ENCODE data around the gene FLAD1.

FLAD1 gene

DNA sequence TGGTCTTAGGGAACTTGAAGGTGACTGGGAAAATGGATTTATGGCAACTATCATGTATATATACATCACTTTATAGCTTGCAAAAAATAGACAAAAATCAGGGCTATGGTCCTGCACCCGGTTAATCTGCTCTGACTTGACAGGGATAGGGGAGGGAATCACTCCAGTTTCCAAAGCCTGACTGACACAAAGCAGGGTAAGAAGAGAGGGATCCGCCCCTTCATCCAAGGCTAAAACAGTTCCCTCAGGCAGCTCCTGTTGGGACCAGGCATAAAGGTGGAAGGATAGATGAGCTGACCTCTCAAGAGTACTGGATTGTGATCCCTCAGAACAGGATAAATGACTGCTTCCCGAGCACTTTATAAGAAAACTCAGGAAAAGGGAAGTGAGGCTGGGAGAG lies 28.6 kb upstream of the FLAD1 start:
- Histone ChIP-seq H3K9ac (ENCODE audit: low read depth, low read length) (no peak overlapping the region), H3K36me3 (ENCODE audit: control insufficient read depth, insufficient read depth, low read length) (peaks cover 22% of the 10 kb centered on the region), H3K4me3 (ENCODE audit: low read depth, low read length) (0 out of 2 replicates have a peak overlapping the region, but pooled peaks have one; percentile 72), H3K9me3 (ENCODE audit: control insufficient read depth, insufficient read depth, low read length) (no peaks in the 10 kb centered on the region), H3K4me1 (ENCODE audit: control insufficient read depth, insufficient read depth, low read length) (peaks cover 22% of the 10 kb centered on the region), H3K27me3 (ENCODE audit: control insufficient read depth, insufficient read depth, low read length) (no peaks in the 10 kb centered on the region), H3K27ac (ENCODE audit: low read depth, low read length) (peak overlapping the region; percentile 94)

DNA sequence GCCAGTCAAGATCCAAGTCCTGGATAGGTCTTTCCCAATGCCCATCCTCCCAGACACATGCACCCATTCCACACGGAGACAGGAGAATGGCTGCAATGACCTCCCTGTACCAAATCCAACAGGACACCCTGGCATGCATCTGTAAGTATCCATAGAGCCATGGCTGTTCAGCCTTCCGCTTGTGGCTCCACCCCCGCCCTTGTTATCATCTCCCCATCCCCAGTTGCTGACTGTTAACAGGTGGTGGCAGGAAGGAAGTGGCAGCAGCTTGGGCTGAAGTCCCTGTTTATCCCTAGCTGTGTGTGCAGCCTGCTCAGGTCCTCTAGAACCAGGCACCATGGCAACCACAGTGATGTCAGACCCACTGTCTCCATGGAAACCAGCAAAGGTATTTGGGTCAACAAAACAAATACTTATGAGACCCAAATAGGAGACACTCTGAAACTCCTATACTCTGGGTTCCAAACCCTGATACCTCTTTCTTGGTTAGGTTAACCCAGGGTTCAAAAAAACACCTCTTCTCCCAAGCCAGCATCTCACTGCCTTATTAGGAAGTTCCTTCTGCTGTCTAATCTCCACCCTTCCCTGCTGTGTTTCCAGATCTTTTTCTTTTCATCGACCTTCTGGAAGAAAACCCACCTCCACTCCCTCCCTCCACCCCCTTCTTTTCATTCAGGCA lies 28.0 kb upstream of the FLAD1 start:
- Histone ChIP-seq H3K27ac (ENCODE audit: low read depth, low read length) (peak overlapping the region; percentile 94), H3K9me3 (ENCODE audit: control insufficient read depth, insufficient read depth, low read length) (no peaks in the 10 kb centered on the region), H3K4me3 (ENCODE audit: low read depth, low read length) (peak overlapping the region; percentile 72), H3K36me3 (ENCODE audit: control insufficient read depth, insufficient read depth, low read length) (peaks cover 25% of the 10 kb centered on the region), H3K4me1 (ENCODE audit: control insufficient read depth, insufficient read depth, low read length) (peaks cover 22% of the 10 kb centered on the region), H3K27me3 (ENCODE audit: control insufficient read depth, insufficient read depth, low read length) (no peaks in the 10 kb centered on the region), H3K9ac (ENCODE audit: low read depth, low read length) (peak overlapping the region; percentile 68)

DNA sequence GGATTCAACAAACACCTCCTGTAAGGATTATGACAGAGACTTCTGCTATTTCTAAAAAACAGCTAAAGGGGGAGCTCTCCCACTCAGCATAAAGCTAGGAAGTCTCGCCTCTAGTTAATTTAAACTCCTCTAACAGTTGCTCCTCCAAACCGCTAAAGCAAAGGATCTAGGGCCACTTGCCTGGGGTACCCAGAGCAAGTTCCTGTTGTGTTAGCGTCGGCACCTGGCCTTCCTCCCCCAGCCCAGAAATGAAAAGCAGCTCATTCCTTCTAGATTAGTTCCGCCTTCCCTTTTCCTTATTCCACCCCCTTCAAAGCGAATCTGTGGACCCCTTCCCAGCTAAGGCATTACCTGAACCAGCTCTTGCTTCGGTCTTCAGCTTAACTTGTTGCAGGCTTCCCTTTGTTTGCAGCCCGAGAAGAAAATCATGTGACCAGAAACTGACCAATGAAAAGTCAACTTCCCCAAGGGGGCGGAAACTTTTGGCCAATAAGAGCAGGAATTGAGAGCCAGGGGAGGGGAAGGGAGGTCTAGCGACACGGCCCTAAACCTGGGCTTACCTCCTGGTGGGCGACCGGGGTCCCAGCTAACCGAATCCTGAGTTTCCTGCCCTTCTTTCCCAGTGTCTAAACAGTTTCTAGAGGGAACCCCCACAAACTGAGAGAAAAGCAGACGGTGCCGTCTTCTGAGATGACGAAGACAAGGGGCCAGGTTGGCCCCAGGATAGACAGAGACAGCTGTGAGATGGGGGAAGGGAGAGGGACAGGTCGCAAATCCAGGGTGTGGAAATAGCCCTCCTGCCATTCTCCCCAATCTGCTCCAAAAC lies 27.2 kb upstream of the FLAD1 start, which contains the start of gene PBXIP1:
PBXIP1 (minus strand) TSS at position 382 of the 826 bp plus-strand sequence. CDS start 2,378 bp downstream, outside the sequence.
- H3K36me3 ChIP-seq (ENCODE audit: control insufficient read depth, insufficient read depth, low read length), result peaks cover 19% of the 10 kb centered on the region
- peaks cover 28% of the 10 kb centered on the region for H3K4me1 ChIP-seq (ENCODE audit: control insufficient read depth, insufficient read depth, low read length)
- no peaks in the 10 kb centered on the region for H3K27me3 ChIP-seq (ENCODE audit: control insufficient read depth, insufficient read depth, low read length)
- H3K27ac ChIP-seq (ENCODE audit: low read depth, low read length), result peak within 1 kb of the TSS; percentile 94
- H3K9ac ChIP-seq (ENCODE audit: low read depth, low read length), result peak within 1 kb of the TSS; percentile 68
- H3K4me3 ChIP-seq (ENCODE audit: low read depth, low read length), result peak within 1 kb of the TSS; percentile 72
- no peaks in the 10 kb centered on the region for H3K9me3 ChIP-seq (ENCODE audit: control insufficient read depth, insufficient read depth, low read length)

DNA sequence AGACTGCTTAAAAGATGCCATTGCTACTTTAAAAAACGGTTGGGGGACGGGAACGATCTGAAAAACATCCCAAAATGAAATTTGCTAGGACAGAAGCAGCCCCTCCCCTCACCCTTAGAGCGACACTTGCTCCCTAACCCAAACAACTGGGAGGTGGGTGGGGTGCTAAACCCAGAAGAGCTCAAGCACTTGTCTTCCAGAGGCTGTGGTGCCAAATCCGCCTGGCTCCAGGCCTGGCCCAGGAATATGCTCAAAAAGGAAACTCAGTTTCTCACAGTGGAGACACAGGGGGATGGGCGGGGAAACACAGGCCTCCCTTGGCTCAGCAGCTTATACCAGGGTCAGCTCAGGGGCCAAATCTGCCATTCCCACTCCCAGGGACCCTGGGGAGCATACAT lies 26.6 kb upstream of the FLAD1 start:
- Histone ChIP-seq H3K9me3 (ENCODE audit: control insufficient read depth, insufficient read depth, low read length) (no peaks in the 10 kb centered on the region), H3K27me3 (ENCODE audit: control insufficient read depth, insufficient read depth, low read length) (no peaks in the 10 kb centered on the region), H3K4me1 (ENCODE audit: control insufficient read depth, insufficient read depth, low read length) (peaks cover 30% of the 10 kb centered on the region), H3K36me3 (ENCODE audit: control insufficient read depth, insufficient read depth, low read length) (peaks cover 16% of the 10 kb centered on the region; the same call in 1 of the 2 replicates), H3K4me3 (ENCODE audit: low read depth, low read length) (peak overlapping the region; percentile 72), H3K27ac (ENCODE audit: low read depth, low read length) (peak overlapping the region; percentile 94), H3K9ac (ENCODE audit: low read depth, low read length) (peak overlapping the region; percentile 29; the same call in 1 of the 2 replicates)

- Histone ChIP-seq H3K27ac (ENCODE audit: low read depth, low read length) (peak overlapping the region; percentile 94), H3K27me3 (ENCODE audit: control insufficient read depth, insufficient read depth, low read length) (no peaks in the 10 kb centered on the region), H3K4me3 (ENCODE audit: low read depth, low read length) (peak overlapping the region; percentile 72), H3K36me3 (ENCODE audit: control insufficient read depth, insufficient read depth, low read length) (peaks cover 16% of the 10 kb centered on the region; the same call in 1 of the 2 replicates), H3K9me3 (ENCODE audit: control insufficient read depth, insufficient read depth, low read length) (no peaks in the 10 kb centered on the region), H3K9ac (ENCODE audit: low read depth, low read length) (no peak overlapping the region), H3K4me1 (ENCODE audit: control insufficient read depth, insufficient read depth, low read length) (peaks cover 30% of the 10 kb centered on the region)
Observed at GRCh38 chr1:154957091-154957657, 26.0 kb upstream of the FLAD1 start.

DNA sequence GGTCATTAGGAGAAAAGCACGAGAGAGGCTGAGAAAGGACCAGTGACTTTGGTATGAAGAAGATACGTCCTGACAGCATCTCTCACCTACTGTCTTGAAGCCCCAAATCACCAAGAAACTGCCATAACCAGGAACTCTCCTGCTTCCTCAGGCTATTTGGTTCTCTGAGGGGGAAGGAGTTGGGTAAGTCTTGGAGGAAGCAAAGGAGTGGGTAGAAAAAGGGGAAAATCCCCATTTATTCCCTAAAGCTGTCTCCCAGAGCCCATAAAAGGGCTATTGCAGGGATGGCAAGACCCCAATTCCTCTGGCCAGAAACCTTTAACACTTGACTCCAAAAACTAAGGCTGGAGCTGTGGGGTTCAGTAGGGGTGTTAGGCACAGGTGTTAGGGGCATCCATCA lies 25.1 kb upstream of the FLAD1 start:
- Histone ChIP-seq H3K27me3 (ENCODE audit: control insufficient read depth, insufficient read depth, low read length) (no peaks in the 10 kb centered on the region), H3K27ac (ENCODE audit: low read depth, low read length) (no peak overlapping the region), H3K4me3 (ENCODE audit: low read depth, low read length) (no peak overlapping the region), H3K4me1 (ENCODE audit: control insufficient read depth, insufficient read depth, low read length) (peaks cover 30% of the 10 kb centered on the region), H3K9ac (ENCODE audit: low read depth, low read length) (no peak overlapping the region), H3K9me3 (ENCODE audit: control insufficient read depth, insufficient read depth, low read length) (no peaks in the 10 kb centered on the region), H3K36me3 (ENCODE audit: control insufficient read depth, insufficient read depth, low read length) (peaks cover 20% of the 10 kb centered on the region)

- Histone ChIP-seq H3K4me3 (ENCODE audit: low read depth, low read length) (no peak overlapping the region), H3K27ac (ENCODE audit: low read depth, low read length) (no peak overlapping the region), H3K27me3 (ENCODE audit: control insufficient read depth, insufficient read depth, low read length) (no peaks in the 10 kb centered on the region), H3K36me3 (ENCODE audit: control insufficient read depth, insufficient read depth, low read length) (peaks cover 29% of the 10 kb centered on the region), H3K9ac (ENCODE audit: low read depth, low read length) (no peak overlapping the region), H3K9me3 (ENCODE audit: control insufficient read depth, insufficient read depth, low read length) (no peaks in the 10 kb centered on the region), H3K4me1 (ENCODE audit: control insufficient read depth, insufficient read depth, low read length) (peaks cover 34% of the 10 kb centered on the region)
Observed at GRCh38 chr1:154958681-154959425, 24.3 kb upstream of the FLAD1 start.

DNA sequence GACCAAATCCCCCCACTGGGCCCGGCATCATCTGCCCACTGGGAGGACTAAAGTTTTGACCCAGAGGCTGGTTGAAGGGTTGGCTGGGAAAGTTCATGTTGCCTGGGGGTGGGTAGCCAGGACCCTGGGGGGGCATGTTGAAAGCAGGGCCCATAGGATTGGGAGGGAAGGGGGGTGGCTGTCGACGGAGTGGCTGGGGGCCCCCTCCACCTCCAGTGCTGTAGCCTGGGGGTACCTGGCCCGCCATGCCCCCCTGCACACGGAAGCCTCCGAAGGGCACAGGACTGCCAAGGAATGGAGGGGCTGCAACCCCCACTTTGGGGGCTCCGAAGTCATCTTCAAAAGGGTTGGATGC lies 23.7 kb upstream of the FLAD1 start:
- H3K4me1 ChIP-seq (ENCODE audit: control insufficient read depth, insufficient read depth, low read length), result peaks cover 34% of the 10 kb centered on the region
- no peak overlapping the region for H3K9ac ChIP-seq (ENCODE audit: low read depth, low read length)
- H3K27me3 ChIP-seq (ENCODE audit: control insufficient read depth, insufficient read depth, low read length), result no peaks in the 10 kb centered on the region
- H3K9me3 ChIP-seq (ENCODE audit: control insufficient read depth, insufficient read depth, low read length), result no peaks in the 10 kb centered on the region
- H3K27ac ChIP-seq (ENCODE audit: low read depth, low read length), result no peak overlapping the region
- no peak overlapping the region for H3K4me3 ChIP-seq (ENCODE audit: low read depth, low read length)
- H3K36me3 ChIP-seq (ENCODE audit: control insufficient read depth, insufficient read depth, low read length), result peaks cover 34% of the 10 kb centered on the region

GRCh38 chr1:154960446-154961136 lies 22.6 kb upstream of the FLAD1 start:
- Histone ChIP-seq H3K4me3 (ENCODE audit: low read depth, low read length) (peak overlapping the region; percentile 83), H3K4me1 (ENCODE audit: control insufficient read depth, insufficient read depth, low read length) (peaks cover 26% of the 10 kb centered on the region), H3K9ac (ENCODE audit: low read depth, low read length) (peak overlapping the region; percentile 97; the same call in 1 of the 2 replicates), H3K27me3 (ENCODE audit: control insufficient read depth, insufficient read depth, low read length) (no peaks in the 10 kb centered on the region), H3K9me3 (ENCODE audit: control insufficient read depth, insufficient read depth, low read length) (no peaks in the 10 kb centered on the region), H3K36me3 (ENCODE audit: control insufficient read depth, insufficient read depth, low read length) (peaks cover 44% of the 10 kb centered on the region), H3K27ac (ENCODE audit: low read depth, low read length) (peak overlapping the region; percentile 98)

All from HUES48 (cell line).